Stimulated activated CD8-positive, alpha-beta memory T cell treated with anti-CD3 and anti-CD28 coated beads, Interleukin-7, amount 100 ng/mL, for 48 hours (primary cell): Measurements from ENCODE around the gene PODN.

Experiments used
- DNase-seq, 2 donors: peaks; one replicate each; pipeline ENCODE4 v3.0.0-alpha.2; 2020; ENCODE audit warnings: low read depth in 1 of 2; ENCODE audit errors: extremely low read depth in 1 of 2

PODN gene

GRCh38 chr1:53088616-53089300, 26.7 kb downstream of the PODN start:
- DNase-seq = no peak

GRCh38 chr1:53089478-53090226, 27.6 kb downstream of the PODN start:
- DNase-seq = no peak

GRCh38 chr1:53090227-53091147, 28.5 kb downstream of the PODN start:
- DNase-seq = no peak

- DNase-seq = no peak
These were observed 30.0 kb downstream of the PODN start for GRCh38 chr1:53091841-53092645.

GRCh38 chr1:53092659-53093450, 30.8 kb downstream of the PODN start:
- DNase-seq = no peak

GRCh38 chr1:53093451-53093754, 31.4 kb downstream of the PODN start:
- DNase-seq = no peak

- DNase-seq = no peak
These were observed 31.9 kb downstream of the PODN start for GRCh38 chr1:53093778-53094532.

GRCh38 chr1:53094533-53094919, 32.5 kb downstream of the PODN start:
- no peak for DNase-seq

- DNase-seq = no peak
These were observed 42.4 kb downstream of the PODN start for GRCh38 chr1:53104289-53104913.

GRCh38 chr1:53107090-53107489, 45.1 kb downstream of the PODN start:
- no peak for DNase-seq

GRCh38 chr1:53107570-53108322, 45.7 kb downstream of the PODN start:
- DNase-seq = no peak

GRCh38 chr1:53108646-53109580, 46.9 kb downstream of the PODN start:
- no peak for DNase-seq

GRCh38 chr1:53110370-53111072, 48.5 kb downstream of the PODN start:
- DNase-seq = peak in 1 of 2 donors; percentile 54

GRCh38 chr1:53111073-53111556, 49.1 kb downstream of the PODN start:
- no peak for DNase-seq

- DNase-seq = no peak
These were observed 49.7 kb downstream of the PODN start for GRCh38 chr1:53111693-53112092.

- DNase-seq = no peak
These were observed 50.3 kb downstream of the PODN start for GRCh38 chr1:53112271-53112774.
